ENCODE measurements around the gene TMEM161A. TPM values are rescaled to one million over a fixed set of nuclear protein-coding genes. Genes with fewer than 3 reads are reported as not detected.

The TMEM161A gene
- total and polyA plus RNA-seq, 9 of the 15 experiments (the other 6 are each of a cell fraction or from before 2014, with no cell fraction given) = 0.63 to 92.3 (median 38.9) TPM

DNA sequence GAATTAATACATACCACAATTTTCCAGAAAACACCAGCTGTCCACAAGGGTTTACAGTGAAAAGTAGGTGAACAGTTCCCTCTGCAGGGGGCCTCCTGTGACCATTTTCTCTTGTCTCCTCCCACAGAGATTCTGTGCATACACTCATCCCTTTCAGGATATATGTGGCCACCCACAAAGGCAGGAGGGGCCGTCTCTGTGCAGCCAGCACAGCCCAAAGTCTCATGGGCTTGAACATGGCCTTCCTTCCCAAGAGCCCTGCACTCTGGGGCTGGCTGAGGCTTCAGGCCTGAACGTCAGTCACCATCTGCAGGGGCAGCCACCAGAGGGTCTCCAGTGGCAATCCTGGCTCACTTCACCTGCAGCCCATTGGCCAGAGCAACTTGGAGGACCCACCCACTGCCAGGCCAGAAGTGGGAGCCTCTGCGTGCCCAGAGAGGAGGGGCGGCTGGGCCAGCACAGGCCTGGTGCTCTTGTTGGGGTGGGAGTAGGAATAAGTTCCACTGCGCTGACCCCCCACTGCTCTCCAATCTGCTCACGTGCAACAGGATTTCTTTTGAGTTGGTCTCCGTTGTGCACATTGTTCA, 25.1 kb downstream of the TMEM161A start (continued):
- no peak for TF ChIP-seq ZNF609 (CRISPR knock-in tag; IDR thresholded peaks at IDR 0.05; ENCODE audit: borderline replicate concordance)
- no peak for TF ChIP-seq ZNF174 (CRISPR knock-in tag; IDR thresholded peaks at IDR 0.05)
- TF ChIP-seq, protein P1, sequence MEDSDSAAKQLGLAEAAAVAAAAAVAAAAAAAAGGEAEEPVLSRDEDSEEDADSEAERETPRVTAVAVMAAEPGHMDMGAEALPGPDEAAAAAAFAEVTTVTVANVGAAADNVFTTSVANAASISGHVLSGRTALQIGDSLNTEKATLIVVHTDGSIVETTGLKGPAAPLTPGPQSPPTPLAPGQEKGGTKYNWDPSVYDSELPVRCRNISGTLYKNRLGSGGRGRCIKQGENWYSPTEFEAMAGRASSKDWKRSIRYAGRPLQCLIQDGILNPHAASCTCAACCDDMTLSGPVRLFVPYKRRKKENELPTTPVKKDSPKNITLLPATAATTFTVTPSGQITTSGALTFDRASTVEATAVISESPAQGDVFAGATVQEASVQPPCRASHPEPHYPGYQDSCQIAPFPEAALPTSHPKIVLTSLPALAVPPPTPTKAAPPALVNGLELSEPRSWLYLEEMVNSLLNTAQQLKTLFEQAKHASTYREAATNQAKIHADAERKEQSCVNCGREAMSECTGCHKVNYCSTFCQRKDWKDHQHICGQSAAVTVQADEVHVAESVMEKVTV (CRISPR knock-in tag; IDR thresholded peaks at IDR 0.05) = peak; percentile 13; the same call in 1 of the 2 replicates
- TF ChIP-seq ARID4B (CRISPR knock-in tag; IDR thresholded peaks at IDR 0.05) = peak; percentile 21; the same call in 1 of the 2 replicates
- TF ChIP-seq, protein P2, sequence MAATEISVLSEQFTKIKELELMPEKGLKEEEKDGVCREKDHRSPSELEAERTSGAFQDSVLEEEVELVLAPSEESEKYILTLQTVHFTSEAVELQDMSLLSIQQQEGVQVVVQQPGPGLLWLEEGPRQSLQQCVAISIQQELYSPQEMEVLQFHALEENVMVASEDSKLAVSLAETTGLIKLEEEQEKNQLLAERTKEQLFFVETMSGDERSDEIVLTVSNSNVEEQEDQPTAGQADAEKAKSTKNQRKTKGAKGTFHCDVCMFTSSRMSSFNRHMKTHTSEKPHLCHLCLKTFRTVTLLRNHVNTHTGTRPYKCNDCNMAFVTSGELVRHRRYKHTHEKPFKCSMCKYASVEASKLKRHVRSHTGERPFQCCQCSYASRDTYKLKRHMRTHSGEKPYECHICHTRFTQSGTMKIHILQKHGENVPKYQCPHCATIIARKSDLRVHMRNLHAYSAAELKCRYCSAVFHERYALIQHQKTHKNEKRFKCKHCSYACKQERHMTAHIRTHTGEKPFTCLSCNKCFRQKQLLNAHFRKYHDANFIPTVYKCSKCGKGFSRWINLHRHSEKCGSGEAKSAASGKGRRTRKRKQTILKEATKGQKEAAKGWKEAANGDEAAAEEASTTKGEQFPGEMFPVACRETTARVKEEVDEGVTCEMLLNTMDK (IDR thresholded peaks at IDR 0.05; ENCODE audit: borderline replicate concordance, insufficient read depth, low read depth, low read length, poor library complexity, severe bottlenecking) = no peak
- TF ChIP-seq MYNN (IDR thresholded peaks at IDR 0.05) = no peak
- TF ChIP-seq MYNN (CRISPR knock-in tag; IDR thresholded peaks at IDR 0.05) = no peak
- no peak for TF ChIP-seq ZNF165 (CRISPR knock-in tag; IDR thresholded peaks at IDR 0.05; ENCODE audit: borderline replicate concordance)
- TF ChIP-seq VEZF1 (CRISPR knock-in tag; IDR thresholded peaks at IDR 0.05) = peak; percentile 43; the same call in 1 of the 2 replicates
